Activated CD4-positive, alpha-beta T cell treated with anti-CD3 and anti-CD28 coated beads for 4 hours (primary cell): ENCODE data around the gene HOXB9.

Experiments
- DNase-seq, 2 donors: peaks; one replicate each; pipeline ENCODE4 v3.0.0-alpha.2; 2020

HOXB9 gene

GRCh38 chr17:48582750-48583069 lies 43.4 kb downstream of the HOXB9 start:
- DNase-seq = no peak

- no peak for DNase-seq
Measured at GRCh38 chr17:48579760-48580554, 46.2 kb downstream of the HOXB9 start.

GRCh38 chr17:48579471-48579759 lies 46.7 kb downstream of the HOXB9 start:
- no peak for DNase-seq

GRCh38 chr17:48578616-48579470 lies 47.3 kb downstream of the HOXB9 start:
- peak in 1 of 2 donors; percentile 27 for DNase-seq

- DNase-seq = peak; percentile 52 to 64
Measured at GRCh38 chr17:48577946-48578615, 48.1 kb downstream of the HOXB9 start, which contains the start of gene HOXB4. TSS of gene HOXB4 (minus strand) at chr17:48578350. CDS start at chr17:48578319, 31 bp downstream.

- DNase-seq = no peak
Measured at GRCh38 chr17:48577330-48577945, 48.7 kb downstream of the HOXB9 start.

GRCh38 chr17:48576479-48577309 lies 49.5 kb downstream of the HOXB9 start:
- no peak for DNase-seq

GRCh38 chr17:48575673-48576478 lies 50.3 kb downstream of the HOXB9 start:
- DNase-seq = no peak

- DNase-seq = no peak
Measured at GRCh38 chr17:48575066-48575582, 51.0 kb downstream of the HOXB9 start.

GRCh38 chr17:48574505-48575065 lies 51.6 kb downstream of the HOXB9 start:
- no peak for DNase-seq

- no peak for DNase-seq
Measured at GRCh38 chr17:48571826-48572417, 54.2 kb downstream of the HOXB9 start.
